Osteoblast (primary cell): ENCODE results near the gene SPACA4. TPM values are rescaled to one million over a fixed set of nuclear protein-coding genes. Genes with fewer than 3 reads are reported as not detected.
A peak's percentile ranks its signal among the peaks of the same experiment; 100 is the strongest.
"Not testable (repeated sequence)": the region's sequence is repeated elsewhere in the genome, so short reads cannot be mapped to it uniquely, and the experiment has no call there.

ENCODE experiments used
- DNase-seq: peaks from one replicate; pipeline ENCODE4 v3.0.0; 2011; ENCODE audit warnings: low spot score, mixed read lengths; ENCODE audit not compliant: insufficient read length; ENCODE audit errors: missing footprints
- H2AFZ ChIP-seq: 2 replicates; pipeline ENCODE4 v1.6.0; 2011; ENCODE audit warnings: mild to moderate bottlenecking, low read length
- H3K27ac ChIP-seq: 2 replicates; pipeline ENCODE4 v1.5.1; 2011; ENCODE audit warnings: mild to moderate bottlenecking, low read depth, low read length, moderate library complexity
- H3K27me3 ChIP-seq: 2 replicates; pipeline ENCODE4 v1.6.0; 2012; ENCODE audit warnings: mild to moderate bottlenecking, control low read depth, inconsistent platforms, low read length, moderate library complexity; ENCODE audit not compliant: insufficient read depth
- H3K36me3 ChIP-seq: 2 replicates; pipeline ENCODE4 v1.5.1; 2011; ENCODE audit warnings: mild to moderate bottlenecking, low read length, control low read depth, moderate library complexity; ENCODE audit not compliant: insufficient read depth
- H3K4me1 ChIP-seq: 2 replicates; pipeline ENCODE4 v1.5.1; 2011; ENCODE audit warnings: mild to moderate bottlenecking, low read length, control low read depth, moderate library complexity; ENCODE audit not compliant: insufficient read depth
- H3K4me2 ChIP-seq: 2 replicates; pipeline ENCODE4 v1.6.0; 2011; ENCODE audit warnings: mild to moderate bottlenecking, low read length; ENCODE audit not compliant: insufficient read depth
- H3K4me3 ChIP-seq: fragments of 200-600 bp; sonication (generic); 3 replicates; pipeline ENCODE4 v1.5.1; 2012; ENCODE audit warnings: mild to moderate bottlenecking, low read length, inconsistent platforms; ENCODE audit not compliant: insufficient read depth
- H3K79me2 ChIP-seq: 2 replicates; pipeline ENCODE4 v1.6.0; 2012; ENCODE audit warnings: mild to moderate bottlenecking, low read length, control low read depth, inconsistent platforms; ENCODE audit not compliant: insufficient read depth
- H3K9me3 ChIP-seq: 2 replicates; pipeline ENCODE4 v1.5.1; 2011; ENCODE audit warnings: low read depth, low read length, control low read depth
- H4K20me1 ChIP-seq: 2 replicates; pipeline ENCODE4 v1.6.0; 2012; ENCODE audit warnings: mild to moderate bottlenecking, low read length, control low read depth; ENCODE audit not compliant: insufficient read depth
- CTCF ChIP-seq: IDR thresholded peaks from 2 replicates; pipeline ENCODE4 v1.5.1; 2011; ENCODE audit warnings: mild to moderate bottlenecking, low read depth, low read length, moderate library complexity; ENCODE audit errors: extremely low read depth
- total RNA-seq: library from RNA; depleted of rRNA; stranded (reverse); fragments of >200 nt; gene quantifications from 2 replicates; pipeline ENCODE4 v1.2.3, GENCODE V29; 2012

SPACA4 gene
- total RNA-seq, 1 donor, result not detected

GRCh38 chr19:48571378-48572162, 35.0 kb upstream of the SPACA4 start:
- H3K27ac ChIP-seq, result no peak overlapping the region
- TF ChIP-seq CTCF, result no peak
- H3K36me3 ChIP-seq, result no peaks in the 10 kb centered on the region
- H3K79me2 ChIP-seq, result no peaks in the 10 kb centered on the region
- H3K27me3 ChIP-seq, result no peaks in the 10 kb centered on the region
- no peak overlapping the region for H3K4me2 ChIP-seq
- H2AFZ ChIP-seq, result no peak overlapping the region
- no peaks in the 10 kb centered on the region for H4K20me1 ChIP-seq
- H3K4me1 ChIP-seq, result peaks cover 14% of the 10 kb centered on the region
- no peak for DNase-seq
- H3K4me3 ChIP-seq, result no peak overlapping the region
- H3K9me3 ChIP-seq, result no peaks in the 10 kb centered on the region

- no peaks in the 10 kb centered on the region for H3K79me2 ChIP-seq
- H3K4me2 ChIP-seq, result no peak overlapping the region
- H3K4me1 ChIP-seq, result peaks cover 9% of the 10 kb centered on the region
- no peak overlapping the region for H3K27ac ChIP-seq
- TF ChIP-seq CTCF, result no peak
- no peaks in the 10 kb centered on the region for H4K20me1 ChIP-seq
- no peak for DNase-seq
- no peak overlapping the region for H3K4me3 ChIP-seq
- H3K9me3 ChIP-seq, result no peaks in the 10 kb centered on the region
- H3K27me3 ChIP-seq, result no peaks in the 10 kb centered on the region
- no peaks in the 10 kb centered on the region for H3K36me3 ChIP-seq
- no peak overlapping the region for H2AFZ ChIP-seq
Observed at GRCh38 chr19:48573163-48573505, 33.4 kb upstream of the SPACA4 start.

- Histone ChIP-seq H4K20me1 (no peaks in the 10 kb centered on the region), H3K4me2 (no peak overlapping the region), H2AFZ (no peak overlapping the region), H3K4me1 (peaks cover 2% of the 10 kb centered on the region), H3K27me3 (no peaks in the 10 kb centered on the region), H3K36me3 (no peaks in the 10 kb centered on the region), H3K9me3 (no peaks in the 10 kb centered on the region), H3K4me3 (no peak overlapping the region), H3K27ac (no peak overlapping the region), H3K79me2 (no peaks in the 10 kb centered on the region)
- peak; percentile 11 for DNase-seq
- no peak for TF ChIP-seq CTCF
Observed at GRCh38 chr19:48575931-48576622, 30.5 kb upstream of the SPACA4 start.

GRCh38 chr19:48577908-48578307, 28.6 kb upstream of the SPACA4 start:
- H3K4me3 ChIP-seq, H3K4me2 ChIP-seq, H3K36me3 ChIP-seq, H3K27ac ChIP-seq, H3K9me3 ChIP-seq, H4K20me1 ChIP-seq, H3K4me1 ChIP-seq, H2AFZ ChIP-seq, DNase-seq, H3K27me3 ChIP-seq, H3K79me2 ChIP-seq: not testable (repeated sequence)
